Measurements from ENCODE around the gene RDM1.

DNA sequence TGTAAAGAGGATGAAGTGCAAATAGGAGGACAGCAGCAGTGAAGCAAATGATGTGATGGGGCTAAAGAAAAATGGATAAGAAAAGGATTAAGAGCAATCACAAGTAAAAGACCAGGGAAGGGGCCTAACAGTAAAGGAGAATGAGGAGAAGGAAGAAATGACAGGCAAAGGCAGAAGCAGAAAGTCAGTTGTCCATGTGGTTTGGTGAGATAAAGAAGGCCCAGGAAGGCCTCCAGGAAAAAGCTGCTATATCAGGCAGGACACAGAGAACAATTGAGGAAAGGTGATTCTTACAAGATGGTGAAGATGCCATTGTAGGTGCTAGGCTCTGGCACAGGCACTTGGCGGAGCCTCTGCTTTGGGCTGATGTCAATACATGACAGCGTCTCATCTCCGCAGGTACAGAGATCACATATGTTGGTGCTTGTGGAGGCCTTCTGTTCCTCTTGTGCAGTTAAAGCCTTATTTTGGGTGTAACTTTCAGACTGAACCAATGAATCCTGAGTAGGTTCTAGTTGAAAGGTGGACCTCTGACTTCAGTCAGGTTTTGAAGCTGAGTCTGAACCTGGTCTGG is 18.1 kb downstream of the RDM1 start:
- TF ChIP-seq, protein P1, sequence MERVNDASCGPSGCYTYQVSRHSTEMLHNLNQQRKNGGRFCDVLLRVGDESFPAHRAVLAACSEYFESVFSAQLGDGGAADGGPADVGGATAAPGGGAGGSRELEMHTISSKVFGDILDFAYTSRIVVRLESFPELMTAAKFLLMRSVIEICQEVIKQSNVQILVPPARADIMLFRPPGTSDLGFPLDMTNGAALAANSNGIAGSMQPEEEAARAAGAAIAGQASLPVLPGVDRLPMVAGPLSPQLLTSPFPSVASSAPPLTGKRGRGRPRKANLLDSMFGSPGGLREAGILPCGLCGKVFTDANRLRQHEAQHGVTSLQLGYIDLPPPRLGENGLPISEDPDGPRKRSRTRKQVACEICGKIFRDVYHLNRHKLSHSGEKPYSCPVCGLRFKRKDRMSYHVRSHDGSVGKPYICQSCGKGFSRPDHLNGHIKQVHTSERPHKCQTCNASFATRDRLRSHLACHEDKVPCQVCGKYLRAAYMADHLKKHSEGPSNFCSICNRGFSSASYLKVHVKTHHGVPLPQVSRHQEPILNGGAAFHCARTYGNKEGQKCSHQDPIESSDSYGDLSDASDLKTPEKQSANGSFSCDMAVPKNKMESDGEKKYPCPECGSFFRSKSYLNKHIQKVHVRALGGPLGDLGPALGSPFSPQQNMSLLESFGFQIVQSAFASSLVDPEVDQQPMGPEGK (CRISPR knock-in tag; IDR thresholded peaks at IDR 0.05; ENCODE audit: borderline replicate concordance) = no peak
- TF ChIP-seq ARNTL (CRISPR knock-in tag; IDR thresholded peaks at IDR 0.05; ENCODE audit: borderline replicate concordance, low read depth) (no peak), ZNF8 (CRISPR knock-in tag; IDR thresholded peaks at IDR 0.05) (no peak), TOX (CRISPR knock-in tag; IDR thresholded peaks at IDR 0.05; ENCODE audit: borderline replicate concordance) (no peak), ZNF70 (CRISPR knock-in tag; IDR thresholded peaks at IDR 0.05) (no peak), RARB (CRISPR knock-in tag; IDR thresholded peaks at IDR 0.05) (no peak), ZFP30 (CRISPR knock-in tag; IDR thresholded peaks at IDR 0.05) (no peak), ZFP3 (CRISPR knock-in tag; IDR thresholded peaks at IDR 0.05) (no peak), GLIS3 (CRISPR knock-in tag; IDR thresholded peaks at IDR 0.05) (no peak), ZNF565 (CRISPR knock-in tag; conservative IDR thresholded peaks at IDR 0.05; ENCODE audit: low read depth) (no peak), PPARA (CRISPR knock-in tag; IDR thresholded peaks at IDR 0.05; ENCODE audit: borderline replicate concordance) (no peak), ESRRG (CRISPR knock-in tag; IDR thresholded peaks at IDR 0.05) (no peak), TCF4 (CRISPR knock-in tag; IDR thresholded peaks at IDR 0.05; ENCODE audit: borderline replicate concordance) (no peak)

Data from SK-N-SH treated with all-trans-retinoic acid at 6 μM for 48 hours (cell line).